Measurements from ENCODE around the gene ACOT7. TPM values are rescaled to one million over a fixed set of nuclear protein-coding genes. Genes with fewer than 3 reads are reported as not detected.

The ACOT7 gene
- total and polyA plus RNA-seq, 12 donors, result 4.0 to 40.4 (median 8.6) TPM

DNA sequence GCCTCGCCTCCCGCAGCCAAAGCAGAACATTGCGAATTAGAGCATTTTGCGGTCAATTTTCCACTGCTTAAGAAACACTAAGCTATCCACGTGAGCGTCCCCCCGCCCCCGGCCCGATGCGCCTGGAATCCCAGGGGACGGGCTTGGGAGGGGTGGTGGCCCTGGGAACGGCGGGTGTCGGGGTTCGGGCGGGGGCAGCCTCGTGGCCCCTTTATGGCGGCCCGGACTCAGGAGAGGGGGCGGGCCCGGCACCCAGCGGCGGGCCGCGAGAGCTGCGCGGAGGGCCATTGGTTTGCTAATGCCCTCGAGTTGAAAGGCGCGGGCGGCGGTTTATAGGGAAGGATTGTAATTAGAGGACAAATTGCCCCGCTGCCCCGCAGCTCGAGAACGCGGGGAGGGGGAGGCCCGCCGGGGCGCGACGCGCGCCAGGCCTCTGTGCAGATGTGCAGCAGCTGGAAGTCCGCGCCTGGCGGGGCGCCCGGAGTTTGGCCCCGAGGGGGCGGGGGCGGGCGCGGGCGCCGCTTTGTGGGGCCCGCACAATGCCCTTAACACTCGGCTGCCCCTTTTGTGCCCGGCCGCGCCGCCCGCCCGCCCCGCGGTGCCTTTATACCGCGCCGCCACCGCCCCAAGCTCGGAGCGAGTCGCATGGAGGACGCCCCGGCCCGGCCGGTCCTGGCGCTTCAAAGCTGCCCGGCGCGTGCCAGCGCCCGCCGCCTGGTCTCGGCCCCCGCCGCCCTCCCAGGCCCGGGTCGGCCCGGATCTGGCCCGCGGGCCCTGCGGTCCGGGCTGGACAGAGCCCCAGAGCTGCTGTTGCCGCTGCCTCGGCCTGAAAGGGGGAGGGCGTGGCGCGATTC, 151.5 kb downstream of the ACOT7 start:
- Histone ChIP-seq H3K27me3 (peaks cover 21 to 88% (median 76%) of the 10 kb centered on the region in 7 donors), H3K4me1 (peaks cover 0 to 37% (median 29%) of the 10 kb centered on the region in 9 donors), H3K9me3 (no peaks in the 10 kb centered on the region), H3K36me3 (no peaks in the 10 kb centered on the region), H3K27ac (no peak overlapping the region), H3K4me3 (peak overlapping the region in 7 of 10 donors; percentile 6 to 27 (median 20))
- intact Hi-C loops (cut with DNase I), result loop anchor here in 7 of 10 donors (5.0 to 10.0 kb wide), 7 partner anchors 35 to 200 kb away; partner anchors contain the start of genes RNF207 (in 3 of the 7) and CHD5 (in 1 of the 7)
- 1% methylated on average over 91 to 99 of the region's 99 CpGs for WGBS, 2 donors
- TF ChIP-seq, protein P1, sequence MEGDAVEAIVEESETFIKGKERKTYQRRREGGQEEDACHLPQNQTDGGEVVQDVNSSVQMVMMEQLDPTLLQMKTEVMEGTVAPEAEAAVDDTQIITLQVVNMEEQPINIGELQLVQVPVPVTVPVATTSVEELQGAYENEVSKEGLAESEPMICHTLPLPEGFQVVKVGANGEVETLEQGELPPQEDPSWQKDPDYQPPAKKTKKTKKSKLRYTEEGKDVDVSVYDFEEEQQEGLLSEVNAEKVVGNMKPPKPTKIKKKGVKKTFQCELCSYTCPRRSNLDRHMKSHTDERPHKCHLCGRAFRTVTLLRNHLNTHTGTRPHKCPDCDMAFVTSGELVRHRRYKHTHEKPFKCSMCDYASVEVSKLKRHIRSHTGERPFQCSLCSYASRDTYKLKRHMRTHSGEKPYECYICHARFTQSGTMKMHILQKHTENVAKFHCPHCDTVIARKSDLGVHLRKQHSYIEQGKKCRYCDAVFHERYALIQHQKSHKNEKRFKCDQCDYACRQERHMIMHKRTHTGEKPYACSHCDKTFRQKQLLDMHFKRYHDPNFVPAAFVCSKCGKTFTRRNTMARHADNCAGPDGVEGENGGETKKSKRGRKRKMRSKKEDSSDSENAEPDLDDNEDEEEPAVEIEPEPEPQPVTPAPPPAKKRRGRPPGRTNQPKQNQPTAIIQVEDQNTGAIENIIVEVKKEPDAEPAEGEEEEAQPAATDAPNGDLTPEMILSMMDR (IDR thresholded peaks at IDR 0.05), result no peak
- DNase-seq (no peak), ATAC-seq (peak in 1 of 8 donors; percentile 3)

DNA sequence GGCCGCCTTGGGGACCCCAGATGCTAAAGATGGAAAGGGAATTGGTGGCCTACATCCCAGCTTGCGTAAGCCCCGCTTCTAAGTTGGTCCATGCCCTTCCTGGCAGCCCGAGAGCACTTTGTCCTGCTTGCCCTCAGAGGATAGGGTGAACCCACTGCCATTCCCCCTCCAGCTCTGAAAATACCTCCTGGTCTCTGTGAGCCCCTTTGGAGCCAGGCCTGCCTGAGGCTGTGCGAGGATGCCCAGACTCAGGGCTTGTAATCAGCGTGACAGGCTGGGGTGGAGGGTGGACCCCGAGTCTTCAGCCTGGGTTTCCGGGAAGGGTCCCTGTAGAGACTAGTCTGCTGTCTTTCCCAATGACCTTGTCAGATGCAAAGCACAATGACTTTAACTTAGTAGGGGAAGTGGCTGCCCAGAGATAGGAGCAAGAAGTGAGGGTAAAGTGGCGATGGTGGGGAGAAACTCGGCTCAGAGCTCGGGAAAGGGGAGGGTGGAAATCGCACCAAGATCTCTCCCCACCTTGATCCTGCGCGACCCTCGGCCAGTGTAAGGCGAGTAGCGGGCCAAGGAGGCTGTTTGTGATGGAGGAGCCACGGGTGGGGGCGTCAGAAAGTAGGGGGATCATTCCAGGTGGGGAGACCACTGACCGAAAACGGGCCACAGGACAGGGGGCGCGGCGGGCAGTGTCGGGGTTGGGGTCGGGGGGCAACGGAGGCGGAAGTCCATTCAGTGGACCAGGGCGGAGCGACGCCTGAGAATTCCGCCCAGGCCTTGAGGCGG, 152.3 kb downstream of the ACOT7 start:
- TF ChIP-seq, protein P1 (IDR thresholded peaks at IDR 0.05), result no peak
- ATAC-seq (no peak), DNase-seq (no peak)
- intact Hi-C loops (cut with DNase I), result loop anchor here in 7 of 10 donors (5.0 to 10.0 kb wide), 7 partner anchors 34 to 199 kb away; partner anchors contain the start of genes RNF207 (in 3 of the 7) and CHD5 (in 1 of the 7)
- H3K36me3 ChIP-seq, result no peaks in the 10 kb centered on the region
- no peak overlapping the region for H3K27ac ChIP-seq
- peak overlapping the region in 1 of 10 donors; percentile 16 for H3K4me3 ChIP-seq
- H3K9me3 ChIP-seq, result no peaks in the 10 kb centered on the region
- peaks cover 0 to 33% (median 24%) of the 10 kb centered on the region in 9 donors for H3K4me1 ChIP-seq
- WGBS, 2 donors, result 28% methylated on average over 30 to 33 of the region's 33 CpGs
- peaks cover 21 to 80% (median 68%) of the 10 kb centered on the region in 7 donors for H3K27me3 ChIP-seq

DNA sequence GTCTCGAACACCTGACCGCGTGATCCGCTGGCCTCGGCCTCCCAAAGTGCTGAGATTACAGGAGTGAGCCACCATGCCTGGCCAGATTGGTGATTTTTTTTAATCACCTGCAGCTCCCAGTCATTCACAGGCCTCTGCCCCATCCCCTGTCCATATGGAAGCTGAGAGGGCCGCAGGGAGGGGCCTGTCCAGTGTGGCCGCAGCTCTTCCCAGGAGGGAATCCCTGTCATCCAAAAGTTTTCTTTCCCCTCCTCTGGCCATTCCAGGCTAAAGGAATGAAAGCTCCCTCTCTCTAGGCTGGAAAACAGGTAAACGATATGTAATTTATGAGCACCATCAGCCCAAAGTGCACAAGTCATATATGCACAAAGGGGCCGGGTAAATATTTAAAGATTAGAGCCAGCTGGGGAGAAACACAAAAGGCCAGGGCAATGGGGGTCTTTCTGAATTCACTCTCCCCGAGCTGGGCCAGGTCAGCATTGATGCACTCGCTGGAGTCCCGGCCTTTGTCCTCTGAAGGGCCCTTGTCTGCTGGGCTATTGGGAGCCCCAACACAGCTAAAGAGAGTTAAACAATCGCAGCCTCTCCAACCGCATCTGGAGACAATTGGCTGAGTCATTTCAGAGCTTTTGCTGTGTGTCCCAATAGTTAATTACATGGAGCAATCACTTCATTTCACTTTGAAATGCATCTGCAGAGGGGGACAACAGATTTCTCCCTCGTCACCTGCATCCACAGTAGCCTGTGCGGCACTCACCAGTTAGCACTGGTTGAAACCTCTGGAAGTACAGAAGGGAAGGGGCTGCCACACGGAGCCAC, 153.4 kb downstream of the ACOT7 start:
- peaks cover under 1 to 27% (median 18%) of the 10 kb centered on the region in 9 donors for H3K4me1 ChIP-seq
- H3K9me3 ChIP-seq, result no peaks in the 10 kb centered on the region
- no peaks in the 10 kb centered on the region for H3K36me3 ChIP-seq
- H3K27ac ChIP-seq, result no peak overlapping the region
- ATAC-seq (no peak), DNase-seq (no peak)
- intact Hi-C loops (cut with DNase I), result loop anchor here in 9 of 10 donors (5.0 to 10.0 kb wide), 10 partner anchors 33 to 198 kb away; partner anchors contain the start of genes RPL22 (in 4 of the 9), RNF207 (in 3 of the 9), ACOT7 (in 1 of the 9) and CHD5 (in 1 of the 9)
- H3K4me3 ChIP-seq, result no peak overlapping the region
- WGBS, 2 donors, result 76 to 83% methylated on average over 17 of the region's 17 CpGs
- peaks cover 12 to 68% (median 57%) of the 10 kb centered on the region in 7 donors for H3K27me3 ChIP-seq
- TF ChIP-seq, protein P1 (IDR thresholded peaks at IDR 0.05), result no peak

Data from heart right ventricle (tissue), 16 donors.